Cardiac fibroblast (primary cell): ENCODE results near the gene COL16A1.

Experiments used
- DNase-seq, 2 donors: peaks; one replicate each; pipeline versions ENCODE4 v3.0.0 to v3.0.0-alpha.2; 2010; ENCODE audit warnings: low read depth in 2 of 2
- H3K4me3 ChIP-seq, 2 donors: replicated peaks in 1 of 2; 1 replicate in 1 of 2; 2 replicates in 1 of 2; pipeline ENCODE4 v1.5.1; 2011; ENCODE audit warnings: low read depth in 2 of 2, low read length in 2 of 2, mild to moderate bottlenecking in 2 of 2, moderate library complexity in 1 of 2
- TF ChIP-seq, protein P1 (sequence below): IDR thresholded peaks from one replicate; pipeline ENCODE4 v1.5.1; 2011; ENCODE audit warnings: low read depth, mild to moderate bottlenecking, low read length, inconsistent platforms

COL16A1 gene

GRCh38 chr1:31706384-31707058, 2.7 kb upstream of the COL16A1 start:
- no peak for DNase-seq
- H3K4me3 ChIP-seq, result no peak overlapping the region
- TF ChIP-seq, protein P1, sequence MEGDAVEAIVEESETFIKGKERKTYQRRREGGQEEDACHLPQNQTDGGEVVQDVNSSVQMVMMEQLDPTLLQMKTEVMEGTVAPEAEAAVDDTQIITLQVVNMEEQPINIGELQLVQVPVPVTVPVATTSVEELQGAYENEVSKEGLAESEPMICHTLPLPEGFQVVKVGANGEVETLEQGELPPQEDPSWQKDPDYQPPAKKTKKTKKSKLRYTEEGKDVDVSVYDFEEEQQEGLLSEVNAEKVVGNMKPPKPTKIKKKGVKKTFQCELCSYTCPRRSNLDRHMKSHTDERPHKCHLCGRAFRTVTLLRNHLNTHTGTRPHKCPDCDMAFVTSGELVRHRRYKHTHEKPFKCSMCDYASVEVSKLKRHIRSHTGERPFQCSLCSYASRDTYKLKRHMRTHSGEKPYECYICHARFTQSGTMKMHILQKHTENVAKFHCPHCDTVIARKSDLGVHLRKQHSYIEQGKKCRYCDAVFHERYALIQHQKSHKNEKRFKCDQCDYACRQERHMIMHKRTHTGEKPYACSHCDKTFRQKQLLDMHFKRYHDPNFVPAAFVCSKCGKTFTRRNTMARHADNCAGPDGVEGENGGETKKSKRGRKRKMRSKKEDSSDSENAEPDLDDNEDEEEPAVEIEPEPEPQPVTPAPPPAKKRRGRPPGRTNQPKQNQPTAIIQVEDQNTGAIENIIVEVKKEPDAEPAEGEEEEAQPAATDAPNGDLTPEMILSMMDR, result no peak

- peak; percentile 62 to 64 for DNase-seq
- peak overlapping the region in 1 of 2 donors; percentile 14 for H3K4me3 ChIP-seq
- TF ChIP-seq, protein P1, result peak; percentile 40
Measured at GRCh38 chr1:31705080-31705866, 1.5 kb upstream of the COL16A1 start.

DNA sequence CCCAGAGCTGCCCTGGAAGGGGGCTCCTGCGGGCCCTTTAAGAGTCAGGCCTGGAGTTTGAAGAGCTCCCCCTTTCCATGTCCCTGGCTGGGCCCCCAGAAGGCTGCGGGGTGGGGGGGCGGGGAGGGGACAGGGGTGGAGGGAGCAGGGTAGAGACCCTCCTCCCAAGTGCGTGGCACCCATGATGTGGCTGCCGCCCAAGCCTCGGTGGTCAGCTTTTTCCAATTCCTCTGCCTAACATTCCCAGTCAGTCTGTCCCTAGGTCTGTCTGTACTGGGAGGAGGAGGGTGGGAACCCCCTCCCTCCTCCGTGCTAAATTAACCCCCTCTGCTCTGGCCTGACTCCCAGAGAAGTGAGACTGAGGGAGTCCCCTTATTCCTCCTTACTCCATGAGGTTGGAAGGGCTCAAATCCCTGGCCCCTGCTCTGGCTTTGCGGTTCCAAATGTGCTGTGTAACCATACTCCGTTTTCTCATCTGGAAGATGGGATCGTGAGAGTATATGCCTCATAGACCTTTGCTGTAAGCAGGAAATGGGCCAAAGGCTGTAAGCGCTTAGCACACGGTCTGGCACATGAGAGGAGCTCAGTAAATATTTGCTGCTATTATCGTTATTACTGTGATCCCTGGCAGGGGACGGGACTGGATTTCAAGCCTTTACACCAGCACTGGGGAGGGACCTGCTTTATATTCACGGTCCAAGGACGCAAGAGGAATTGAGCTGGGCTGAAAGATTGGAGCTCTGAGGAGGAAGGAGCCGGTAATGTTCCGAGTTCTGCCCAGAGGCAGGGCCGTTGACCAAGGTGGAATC, 658 bp upstream of the COL16A1 start:
- peak; percentile 61 to 66 for DNase-seq
- H3K4me3 ChIP-seq, result peak overlapping the region; percentile 54 to 55
- TF ChIP-seq, protein P1, result no peak

GRCh38 chr1:31702836-31703404, 897 bp downstream of the COL16A1 start:
- peak overlapping the region; percentile 54 to 55 for H3K4me3 ChIP-seq
- no peak for DNase-seq
- TF ChIP-seq, protein P1, result no peak

GRCh38 chr1:31701091-31701736, 2.6 kb downstream of the COL16A1 start:
- peak overlapping the region in 1 of 2 donors; percentile 18 for H3K4me3 ChIP-seq
- TF ChIP-seq, protein P1, result no peak
- peak; percentile 98 to 99 for DNase-seq
